IMR-90 (cell line): Measurements from ENCODE around the gene CFAP45. TPM values are rescaled to one million over a fixed set of nuclear protein-coding genes. Genes with fewer than 3 reads are reported as not detected.

Source experiments
- ATAC-seq: fragments of 200-7000 bp; cut with Tn5 transposase; 2 replicates; pipeline ENCODE4 v1.9.1; 2020; ENCODE audit warnings: low read depth, mild to moderate bottlenecking, moderate library complexity
- BruUV-seq: library from RNA; stranded (reverse); fragments of 400-500 nt; replicated peaks from 2 replicates; lab custom pipeline; 2021; lab: Mats Ljungman, UMichigan
- CTCF ChIA-PET: fragments of 300-600 bp; formaldehyde crosslinking; extraction: SDS; loops from one replicate; lab custom pipeline; 2021; ENCODE audit warnings: antibody characterized with exemption; lab: Yijun Ruan, JAX
- POLR2A ChIA-PET: fragments of 300-600 bp; sonication (Branson Sonifier 250); formaldehyde crosslinking; loops from one replicate; lab custom pipeline; 2022; ENCODE audit warnings: antibody characterized with exemption; ENCODE audit not compliant: unreplicated experiment; lab: Charles Lee
- DNase-seq: peaks from one replicate; pipeline ENCODE4 v3.0.0; 2013
- H2AFZ ChIP-seq: replicated peaks from 2 replicates; pipeline ENCODE3; 2013; ENCODE audit warnings: low read length, mild to moderate bottlenecking; ENCODE audit not compliant: poor library complexity
- H2AK5ac ChIP-seq: 2 replicates; pipeline ENCODE4 v1.6.1; 2013; ENCODE audit warnings: low read depth, low read length, inconsistent platforms
- H2AK9ac ChIP-seq: replicated peaks from 2 replicates; pipeline ENCODE3; 2013; ENCODE audit warnings: mild to moderate bottlenecking, low read depth, low read length, moderate library complexity; ENCODE audit not compliant: poor library complexity
- H2BK120ac ChIP-seq: 2 replicates; pipeline ENCODE4 v1.6.1; 2013; ENCODE audit warnings: low read depth, low read length, inconsistent platforms
- H2BK15ac ChIP-seq: 3 replicates; pipeline ENCODE4 v1.6.1; 2013; ENCODE audit warnings: low read depth, low read length, inconsistent platforms
- H2BK20ac ChIP-seq: 2 replicates; pipeline ENCODE4 v1.6.1; 2013; ENCODE audit warnings: low read depth, mild to moderate bottlenecking, inconsistent platforms, low read length, moderate library complexity
- H2BK5ac ChIP-seq: 2 replicates; pipeline ENCODE4 v1.6.1; 2013; ENCODE audit warnings: mild to moderate bottlenecking, low read depth, low read length, inconsistent platforms; ENCODE audit not compliant: poor library complexity, severe bottlenecking
- H3K14ac ChIP-seq: replicated peaks from 2 replicates; pipeline ENCODE4 v1.6.1; 2013; ENCODE audit warnings: low read depth, low read length, inconsistent platforms
- H3K18ac ChIP-seq: 2 replicates; pipeline ENCODE4 v1.6.1; 2013; ENCODE audit warnings: low read depth, low read length, control low read depth
- H3K23ac ChIP-seq: 2 replicates; pipeline ENCODE4 v1.6.1; 2013; ENCODE audit warnings: low read depth, low read length, inconsistent platforms
- H3K27ac ChIP-seq: 2 replicates; pipeline ENCODE4 v1.5.1; 2013; ENCODE audit warnings: mild to moderate bottlenecking, control low read depth, low read length; ENCODE audit not compliant: insufficient read depth
- H3K27me3 ChIP-seq: 2 replicates; pipeline ENCODE4 v1.6.1; 2013; ENCODE audit warnings: low read length; ENCODE audit not compliant: control insufficient read depth, insufficient read depth
- H3K36me3 ChIP-seq: 2 replicates; pipeline ENCODE4 v1.6.1; 2013; ENCODE audit warnings: low read length, mixed read lengths; ENCODE audit not compliant: control insufficient read depth, insufficient read depth
- H3K4ac ChIP-seq: 2 replicates; pipeline ENCODE4 v1.6.1; 2013; ENCODE audit warnings: low read depth, low read length, inconsistent platforms
- H3K4me1 ChIP-seq: 2 replicates; pipeline ENCODE4 v1.6.1; 2013; ENCODE audit warnings: low read length, mixed read lengths; ENCODE audit not compliant: control insufficient read depth, insufficient read depth
- H3K4me2 ChIP-seq: 2 replicates; pipeline ENCODE4 v1.6.1; 2013; ENCODE audit warnings: low read depth, mild to moderate bottlenecking, control low read depth, low read length, moderate library complexity
- H3K4me3 ChIP-seq: 2 replicates; pipeline ENCODE4 v1.5.1; 2013; ENCODE audit warnings: low read depth, mild to moderate bottlenecking, control low read depth, low read length, moderate library complexity; ENCODE audit not compliant: insufficient read depth
- H3K56ac ChIP-seq: 2 replicates; pipeline ENCODE4 v1.6.1; 2013; ENCODE audit warnings: low read length, inconsistent platforms; ENCODE audit not compliant: insufficient read depth; ENCODE audit errors: extremely low read depth
- H3K79me1 ChIP-seq, 2 experiments: 2 replicates each; pipeline ENCODE4 v1.6.1; 2013; ENCODE audit warnings: low read length in 2 of 2, inconsistent platforms in 1 of 2, low read depth in 1 of 2
- H3K9ac ChIP-seq: 2 replicates; pipeline ENCODE4 v1.6.1; 2013; ENCODE audit warnings: low read depth, low read length, control low read depth
- H3K9me1 ChIP-seq: 2 replicates; pipeline ENCODE4 v1.6.1; 2013; ENCODE audit warnings: low read length, inconsistent platforms; ENCODE audit not compliant: insufficient read depth
- H3K9me3 ChIP-seq: 2 replicates; pipeline ENCODE4 v1.6.1; 2013; ENCODE audit warnings: low read length; ENCODE audit not compliant: control insufficient read depth, insufficient read depth
- H4K20me1 ChIP-seq: 2 replicates; pipeline ENCODE4 v1.6.1; 2013; ENCODE audit warnings: low read length, inconsistent platforms; ENCODE audit not compliant: insufficient read depth
- H4K5ac ChIP-seq: 2 replicates; pipeline ENCODE4 v1.6.1; 2013; ENCODE audit warnings: mild to moderate bottlenecking, low read depth, low read length, control low read depth
- H4K8ac ChIP-seq, 2 experiments: 2 replicates each; pipeline ENCODE4 v1.6.1; 2013; ENCODE audit warnings: low read depth in 2 of 2, low read length in 2 of 2, control low read depth in 1 of 2, inconsistent platforms in 1 of 2
- H4K91ac ChIP-seq: 2 replicates; pipeline ENCODE4 v1.6.1; 2013; ENCODE audit warnings: low read depth, low read length, inconsistent platforms; ENCODE audit not compliant: insufficient read depth
- BHLHE40 ChIP-seq: fragments of 150-350 bp; IDR thresholded peaks from 2 replicates; pipeline ENCODE4 v1.6.1; 2016; ENCODE audit warnings: mild to moderate bottlenecking, low read depth, low read length
- FOS ChIP-seq: fragments of 150-350 bp; IDR thresholded peaks from 2 replicates; pipeline ENCODE4 v1.6.1; 2016; ENCODE audit warnings: low read depth, low read length
- MAFK ChIP-seq: IDR thresholded peaks from 2 replicates; pipeline ENCODE4 v1.6.1; 2012; ENCODE audit warnings: low read depth, low read length, improper control_type of control experiment
- MAZ ChIP-seq: IDR thresholded peaks from 2 replicates; pipeline ENCODE4 v1.6.1; 2012; ENCODE audit warnings: low read depth, mild to moderate bottlenecking, low read length, improper control_type of control experiment, moderate library complexity, borderline replicate concordance
- WGBS, 2 experiments: methylation state at CpG; one replicate each; pipeline versions ENCODE4 v1.1.5 to v1.1.7; 2013; ENCODE audit warnings: missing lambda C conversion rate in 2 of 2; ENCODE audit not compliant: insufficient read length in 1 of 2; ENCODE audit errors: extremely low coverage in 2 of 2; 5-methylcytosine and 5-hydroxymethylcytosine counted together
- dilution Hi-C: fragments of 300-500 bp; cut with HindIII; formaldehyde crosslinking; loops from one replicate; pipeline ENCODE4 v1.14.3; 2018; ENCODE audit warnings: low sequenced_read_pairs; ENCODE audit not compliant: unreplicated experiment
- in situ Hi-C: fragments of 300-500 bp; cut with MboI; formaldehyde crosslinking; loops from 3 replicates; pipeline ENCODE4 v1.14.3; 2019; ENCODE audit warnings: low sequenced_read_pairs, inconsistent platforms, mixed read lengths
- intact Hi-C: fragments of 100-400 bp; cut with micrococcal nuclease; formaldehyde crosslinking; loops from 2 replicates; pipeline ENCODE4 v1.10.0; 2022
- polyA plus RNA-seq, 3 experiments: library from polyadenylated mRNA; depleted of rRNA; stranded (reverse); fragments of >200 nt; gene quantifications; 2 replicates each; pipeline ENCODE4 v1.2.3, GENCODE V29; 2012; ENCODE audit warnings: low replicate concordance in 1 of 3
- total RNA-seq: library from RNA; depleted of rRNA; stranded (reverse); fragments of >200 nt; gene quantifications from 2 replicates; pipeline ENCODE4 v1.2.3, GENCODE V29; 2012
- TF ChIP-seq, protein P1 (sequence below): fragments of 150-350 bp; IDR thresholded peaks from 2 replicates; pipeline ENCODE4 v1.6.1; 2017; ENCODE audit warnings: mild to moderate bottlenecking, antibody characterized with exemption, low read length, low read depth
- TF ChIP-seq, protein P2 (sequence below): fragments of 150-350 bp; IDR thresholded peaks from 2 replicates; pipeline ENCODE4 v1.6.1; 2016; ENCODE audit warnings: low read depth, mild to moderate bottlenecking, low read length, moderate library complexity, borderline replicate concordance

CFAP45 gene
- total and polyA plus RNA-seq, 2 of the 4 experiments (the other 2 are of a cell fraction) = 0.51 to 0.72 TPM

DNA sequence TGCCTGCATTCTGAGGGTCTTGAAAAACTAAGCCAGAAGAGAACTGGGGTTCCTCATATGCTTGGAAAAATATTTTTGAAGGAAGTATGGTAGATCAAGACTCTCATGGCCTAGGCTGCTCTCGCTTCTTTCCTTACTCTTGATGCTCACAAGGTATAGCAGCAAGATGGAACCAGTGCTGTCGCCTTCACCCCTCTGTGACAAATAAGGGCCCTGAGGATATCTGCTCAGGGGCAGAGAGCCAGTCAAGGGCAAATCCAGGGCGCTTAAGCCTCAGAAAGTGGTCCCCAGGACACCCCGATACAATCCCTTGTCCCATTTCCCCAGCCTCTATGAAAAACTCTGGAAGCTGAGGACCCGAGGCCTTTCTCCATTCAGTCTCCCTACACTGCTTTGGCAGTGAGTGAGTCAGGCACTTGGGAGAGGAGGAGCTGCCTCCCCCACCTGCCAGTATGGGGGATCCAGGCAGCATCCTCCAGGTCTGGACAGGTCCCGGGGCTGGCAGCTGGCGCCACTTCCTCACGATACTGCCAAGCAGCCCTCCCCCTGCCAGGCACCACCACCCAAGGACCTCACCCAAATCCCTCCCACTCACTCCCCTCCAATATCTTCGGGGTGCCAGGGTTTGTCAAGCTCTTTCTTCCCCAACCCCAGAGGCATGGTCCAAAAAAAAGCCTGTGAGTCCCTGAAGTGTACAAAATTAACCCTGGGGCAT, 44.1 kb upstream of the CFAP45 start:
- DNase-seq (no peak), ATAC-seq (no peak)
- Histone ChIP-seq H3K9me3 (no peaks in the 10 kb centered on the region), H3K4me1 (no peaks in the 10 kb centered on the region), H2BK20ac (no peak overlapping the region), H2AFZ (no peak overlapping the region), H4K91ac (no peak overlapping the region), H2BK120ac (no peak overlapping the region), H3K4me3 (no peak overlapping the region), H2AK9ac (no peak overlapping the region), H3K9ac (no peak overlapping the region), H3K23ac (no peak overlapping the region), H2BK15ac (no peak overlapping the region), H3K4me2 (no peak overlapping the region), H3K27me3 (peaks cover 69% of the 10 kb centered on the region), H3K14ac (no peak overlapping the region), H4K5ac (no peak overlapping the region), H4K8ac (no peak overlapping the region), H2AK5ac (no peak overlapping the region), H3K4ac (no peak overlapping the region), H2BK5ac (no peak overlapping the region), H3K79me1 (no peaks in the 10 kb centered on the region), H3K18ac (no peak overlapping the region), H3K9me1 (no peaks in the 10 kb centered on the region), H3K56ac (no peak overlapping the region), H3K36me3 (no peaks in the 10 kb centered on the region), H3K27ac (no peak overlapping the region), H4K20me1 (no peaks in the 10 kb centered on the region)
- BruUV-seq = no TSS peak
- ChIA-PET CTCF (no interaction called here), POLR2A (no interaction called here)
- TF ChIP-seq MAZ = no peak
- no peak for TF ChIP-seq FOS
- no peak for TF ChIP-seq MAFK
- TF ChIP-seq, protein P1, sequence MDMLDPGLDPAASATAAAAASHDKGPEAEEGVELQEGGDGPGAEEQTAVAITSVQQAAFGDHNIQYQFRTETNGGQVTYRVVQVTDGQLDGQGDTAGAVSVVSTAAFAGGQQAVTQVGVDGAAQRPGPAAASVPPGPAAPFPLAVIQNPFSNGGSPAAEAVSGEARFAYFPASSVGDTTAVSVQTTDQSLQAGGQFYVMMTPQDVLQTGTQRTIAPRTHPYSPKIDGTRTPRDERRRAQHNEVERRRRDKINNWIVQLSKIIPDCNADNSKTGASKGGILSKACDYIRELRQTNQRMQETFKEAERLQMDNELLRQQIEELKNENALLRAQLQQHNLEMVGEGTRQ = no peak
- TF ChIP-seq, protein P2, sequence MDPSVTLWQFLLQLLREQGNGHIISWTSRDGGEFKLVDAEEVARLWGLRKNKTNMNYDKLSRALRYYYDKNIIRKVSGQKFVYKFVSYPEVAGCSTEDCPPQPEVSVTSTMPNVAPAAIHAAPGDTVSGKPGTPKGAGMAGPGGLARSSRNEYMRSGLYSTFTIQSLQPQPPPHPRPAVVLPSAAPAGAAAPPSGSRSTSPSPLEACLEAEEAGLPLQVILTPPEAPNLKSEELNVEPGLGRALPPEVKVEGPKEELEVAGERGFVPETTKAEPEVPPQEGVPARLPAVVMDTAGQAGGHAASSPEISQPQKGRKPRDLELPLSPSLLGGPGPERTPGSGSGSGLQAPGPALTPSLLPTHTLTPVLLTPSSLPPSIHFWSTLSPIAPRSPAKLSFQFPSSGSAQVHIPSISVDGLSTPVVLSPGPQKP = no peak
- no peak for TF ChIP-seq BHLHE40
- in situ Hi-C loops = no loop called here
- dilution Hi-C loops = no loop called here
- intact Hi-C loops = loop anchor here (2.0 to 10.0 kb wide), 2 partner anchors 63 to 431 kb away; no protein-coding TSS in a partner anchor
- WGBS, 2 experiments = 89% methylated on average over 2 of the region's 9 CpGs; no CpG with 5 or more reads in 1 of the 2 experiments
